HEK293 (cell line): ENCODE measurements around the gene NFKBIL1.
A peak's percentile ranks its signal among the peaks of the same experiment; 100 is the strongest.

Source experiments
- CTCF ChIA-PET: fragments of 350-600 bp; formaldehyde crosslinking; extraction: SDS; loops from one replicate; lab custom pipeline; 2021; ENCODE audit warnings: antibody characterized with exemption; lab: Yijun Ruan, JAX
- POLR2A ChIA-PET: fragments of 300-600 bp; formaldehyde crosslinking; extraction: SDS; loops from one replicate; lab custom pipeline; 2020; ENCODE audit warnings: antibody characterized with exemption, inconsistent platforms; lab: Yijun Ruan, JAX
- H3K27ac ChIP-seq: fragments of 200-500 bp; sonication (Bioruptor generic); 2 replicates; pipeline ENCODE4 v1.5.1; 2014; ENCODE audit warnings: low read depth, low read length, control low read depth, inconsistent platforms; ENCODE audit errors: extremely low read depth
- H3K36me3 ChIP-seq, 2 experiments: fragments of 200-500 bp in 1 of 2; sonication (Bioruptor generic) in 1 of 2; 1 replicate in 1 of 2; 2 replicates in 1 of 2; pipeline ENCODE4 v1.5.1; 2014 to 2017; ENCODE audit warnings: inconsistent platforms in 2 of 2, low read length in 2 of 2; ENCODE audit not compliant: control insufficient read depth in 2 of 2, insufficient read depth in 1 of 2
- H3K4me1 ChIP-seq: fragments of 200-500 bp; sonication (Bioruptor generic); 2 replicates; pipeline ENCODE4 v1.5.1; 2014; ENCODE audit warnings: mild to moderate bottlenecking, low read length, inconsistent platforms; ENCODE audit not compliant: control insufficient read depth, insufficient read depth
- H3K4me3 ChIP-seq: 2 replicates; pipeline ENCODE4 v1.5.1; 2011; ENCODE audit warnings: low read depth, mild to moderate bottlenecking, control low read depth, low read length, moderate library complexity
- H3K9me3 ChIP-seq: fragments of 200-500 bp; sonication (Bioruptor generic); 2 replicates; pipeline ENCODE4 v1.5.1; 2014; ENCODE audit warnings: low read depth, low read length, inconsistent platforms; ENCODE audit not compliant: control insufficient read depth, insufficient read depth
- BCL11A ChIP-seq: fragments of 450-650 bp; formaldehyde crosslinking; IDR thresholded peaks from 2 replicates; pipeline ENCODE4 v1.5.1; 2016; ENCODE audit warnings: low read depth, missing biosample characterization, missing genetic modification characterization
- BCL11B ChIP-seq: fragments of 450-650 bp; formaldehyde crosslinking; IDR thresholded peaks from 2 replicates; pipeline ENCODE4 v1.5.1; 2016; ENCODE audit warnings: low read depth, missing biosample characterization, missing genetic modification characterization
- EGR2 ChIP-seq: fragments of 450-650 bp; formaldehyde crosslinking; IDR thresholded peaks from 2 replicates; pipeline ENCODE4 v1.5.1; 2016; ENCODE audit warnings: low read depth, missing biosample characterization, missing genetic modification characterization
- KLF9 ChIP-seq: fragments of 450-650 bp; formaldehyde crosslinking; IDR thresholded peaks from 2 replicates; pipeline ENCODE4 v1.5.1; 2016; ENCODE audit warnings: missing biosample characterization, missing genetic modification characterization, low read depth
- MEIS1 ChIP-seq: sonication (generic); formaldehyde crosslinking; IDR thresholded peaks from 2 replicates; pipeline ENCODE4 v1.8.1; 2022; ENCODE audit warnings: missing genetic modification reagents, mild to moderate bottlenecking, borderline replicate concordance
- PATZ1 ChIP-seq: fragments of 450-650 bp; formaldehyde crosslinking; IDR thresholded peaks from 2 replicates; pipeline ENCODE4 v1.5.1; 2016; ENCODE audit warnings: missing biosample characterization, missing genetic modification characterization
- PRDM4 ChIP-seq: fragments of 450-650 bp; formaldehyde crosslinking; IDR thresholded peaks from 2 replicates; pipeline ENCODE4 v1.5.1; 2017; ENCODE audit warnings: missing biosample characterization, missing genetic modification characterization
- SETDB1 ChIP-seq: IDR thresholded peaks from one replicate; pipeline ENCODE4 v1.6.1; 2017; ENCODE audit warnings: mild to moderate bottlenecking, low read length, moderate library complexity, mixed read lengths; ENCODE audit not compliant: insufficient read length
- ZNF121 ChIP-seq: fragments of 450-650 bp; formaldehyde crosslinking; IDR thresholded peaks from 2 replicates; pipeline ENCODE4 v1.5.1; 2016; ENCODE audit warnings: missing biosample characterization, missing genetic modification characterization
- ZNF2 ChIP-seq: fragments of 450-650 bp; formaldehyde crosslinking; IDR thresholded peaks from 2 replicates; pipeline ENCODE4 v1.5.1; 2016; ENCODE audit warnings: missing biosample characterization, missing genetic modification characterization
- ZNF239 ChIP-seq: fragments of 450-650 bp; formaldehyde crosslinking; IDR thresholded peaks from 2 replicates; pipeline ENCODE4 v1.5.1; 2016; ENCODE audit warnings: missing biosample characterization, missing genetic modification characterization
- ZNF362 ChIP-seq: fragments of 450-650 bp; formaldehyde crosslinking; IDR thresholded peaks from 2 replicates; pipeline ENCODE4 v1.5.1; 2016; ENCODE audit warnings: missing biosample characterization, missing genetic modification characterization
- ZNF366 ChIP-seq: fragments of 450-650 bp; formaldehyde crosslinking; conservative IDR thresholded peaks from 2 replicates; pipeline ENCODE4 v1.5.1; 2016; ENCODE audit warnings: missing biosample characterization, missing genetic modification characterization
- ZNF391 ChIP-seq: fragments of 450-650 bp; formaldehyde crosslinking; IDR thresholded peaks from 2 replicates; pipeline ENCODE4 v1.5.1; 2016; ENCODE audit warnings: low read depth, missing biosample characterization, missing genetic modification characterization, borderline replicate concordance
- ZNF433 ChIP-seq: fragments of 450-650 bp; formaldehyde crosslinking; IDR thresholded peaks from 2 replicates; pipeline ENCODE4 v1.5.1; 2016; ENCODE audit warnings: missing biosample characterization, missing genetic modification characterization, low read depth
- ZNF449 ChIP-seq: fragments of 450-650 bp; formaldehyde crosslinking; IDR thresholded peaks from 2 replicates; pipeline ENCODE4 v1.5.1; 2017; ENCODE audit warnings: missing biosample characterization, mild to moderate bottlenecking, missing genetic modification characterization, moderate library complexity
- ZNF529 ChIP-seq: fragments of 450-650 bp; formaldehyde crosslinking; IDR thresholded peaks from 2 replicates; pipeline ENCODE4 v1.5.1; 2017; ENCODE audit warnings: missing genetic modification characterization, missing biosample characterization; ENCODE audit not compliant: insufficient replicate concordance

Gene NFKBIL1

GRCh38 chr6:31572041-31572911 lies 24.9 kb downstream of the NFKBIL1 start, which contains the start of gene LTA:
Gene LTA (plus strand): TSS chr6:31572289. CDS start chr6:31572743, 454 bp downstream.
- H3K4me1 ChIP-seq: no peaks in the 10 kb centered on the region
- no peak within 1 kb of the TSS for H3K27ac ChIP-seq
- H3K36me3 ChIP-seq: no peaks in the 10 kb centered on the region
- TF ChIP-seq ZNF529 (tag by site-specific recombination) (no peak), ZNF366 (tag by site-specific recombination) (0 out of 2 replicates have a peak, but pooled peaks have one; percentile 12)
- H3K4me3 ChIP-seq: no peak within 1 kb of the TSS
- CTCF ChIA-PET: interaction anchor here (5.5 to 18.7 kb wide), 3 partner anchors 8 to 26 kb away, joined by 48 to 518 read pairs (median 71); partner anchors contain the start of genes LTB and NCR3
- H3K9me3 ChIP-seq: no peaks in the 10 kb centered on the region
- POLR2A ChIA-PET: no interaction called here

- Histone ChIP-seq H3K27ac (no peak overlapping the region), H3K4me1 (no peaks in the 10 kb centered on the region), H3K4me3 (no peak overlapping the region), H3K9me3 (no peaks in the 10 kb centered on the region), H3K36me3 (no peaks in the 10 kb centered on the region)
- ChIA-PET CTCF (interaction anchor here (1.0 to 18.7 kb wide), 5 partner anchors 11 to 79 kb away, joined by 3 to 518 read pairs (median 3); partner anchors contain the start of gene NCR3), POLR2A (interaction anchor here (1.3 to 1.4 kb wide), 2 partner anchors 9 kb away, joined by 3 to 4 read pairs; partner anchors contain the start of gene LTB)
- no peak for TF ChIP-seq BCL11A
- no peak for TF ChIP-seq ZNF449
- no peak for TF ChIP-seq ZNF362 (tag by site-specific recombination)
- TF ChIP-seq ZNF433: no peak
- no peak for TF ChIP-seq ZNF121 (tag by site-specific recombination)
- TF ChIP-seq PRDM4: no peak
- no peak for TF ChIP-seq MEIS1 (CRISPR knock-in tag)
- no peak for TF ChIP-seq ZNF239
- no peak for TF ChIP-seq PATZ1 (tag by site-specific recombination)
- no peak for TF ChIP-seq ZNF391 (tag by site-specific recombination)
- no peak for TF ChIP-seq BCL11B
- no peak for TF ChIP-seq SETDB1
- TF ChIP-seq EGR2: no peak
- no peak for TF ChIP-seq KLF9
- TF ChIP-seq ZNF2: no peak
Observed at GRCh38 chr6:31573239-31574105, 26.1 kb downstream of the NFKBIL1 start.
